Measurements from ENCODE around the gene CERT1. TPM values are rescaled to one million over a fixed set of nuclear protein-coding genes. Genes with fewer than 3 reads are reported as not detected.

Gene CERT1
- total RNA-seq, 1 donor, result 50.3 TPM

- Histone ChIP-seq H3K4me1 (ENCODE audit: insufficient read depth, low read length) (peaks cover 4% of the 10 kb centered on the region), H3K27ac (ENCODE audit: low read depth, low read length) (no peak overlapping the region), H3K27me3 (ENCODE audit: insufficient read depth, low read length) (no peaks in the 10 kb centered on the region), H4K20me1 (ENCODE audit: insufficient read depth, low read length) (no peaks in the 10 kb centered on the region), H2AFZ (ENCODE audit: low read length) (no peak overlapping the region), H3K4me2 (ENCODE audit: insufficient read depth, low read length) (no peak overlapping the region), H3K36me3 (ENCODE audit: insufficient read depth, low read length) (peaks cover 53% of the 10 kb centered on the region), H3K79me2 (ENCODE audit: insufficient read depth, low read length) (no peaks in the 10 kb centered on the region), H3K9me3 (ENCODE audit: low read depth, low read length) (no peaks in the 10 kb centered on the region), H3K4me3 (ENCODE audit: insufficient read depth, low read length) (no peak overlapping the region)
- TF ChIP-seq CTCF (IDR thresholded peaks at IDR 0.05; ENCODE audit: extremely low read depth, low read depth, low read length), result no peak
- DNase-seq (ENCODE audit: insufficient read length, low spot score, missing footprints), result no peak
These were observed 150.1 kb downstream of the CERT1 start for GRCh38 chr5:75361310-75361709.

GRCh38 chr5:75358117-75358516 lies 153.3 kb downstream of the CERT1 start:
- Histone ChIP-seq H3K79me2 (ENCODE audit: insufficient read depth, low read length) (no peaks in the 10 kb centered on the region), H3K9me3 (ENCODE audit: low read depth, low read length) (no peaks in the 10 kb centered on the region), H3K27ac (ENCODE audit: low read depth, low read length) (peak overlapping the region; percentile 8), H3K4me3 (ENCODE audit: insufficient read depth, low read length) (no peak overlapping the region), H3K27me3 (ENCODE audit: insufficient read depth, low read length) (no peaks in the 10 kb centered on the region), H3K4me2 (ENCODE audit: insufficient read depth, low read length) (no peak overlapping the region), H3K36me3 (ENCODE audit: insufficient read depth, low read length) (peaks cover 78% of the 10 kb centered on the region), H4K20me1 (ENCODE audit: insufficient read depth, low read length) (no peaks in the 10 kb centered on the region), H2AFZ (ENCODE audit: low read length) (no peak overlapping the region), H3K4me1 (ENCODE audit: insufficient read depth, low read length) (peaks cover 4% of the 10 kb centered on the region)
- no peak for DNase-seq (ENCODE audit: insufficient read length, low spot score, missing footprints)
- no peak for TF ChIP-seq CTCF (IDR thresholded peaks at IDR 0.05; ENCODE audit: extremely low read depth, low read depth, low read length)

GRCh38 chr5:75356719-75357118 lies 154.7 kb downstream of the CERT1 start:
- H2AFZ ChIP-seq (ENCODE audit: low read length), result no peak overlapping the region
- H3K27me3 ChIP-seq (ENCODE audit: insufficient read depth, low read length), result no peaks in the 10 kb centered on the region
- no peak overlapping the region for H3K27ac ChIP-seq (ENCODE audit: low read depth, low read length)
- no peaks in the 10 kb centered on the region for H3K9me3 ChIP-seq (ENCODE audit: low read depth, low read length)
- no peak overlapping the region for H3K4me3 ChIP-seq (ENCODE audit: insufficient read depth, low read length)
- no peak for TF ChIP-seq CTCF (IDR thresholded peaks at IDR 0.05; ENCODE audit: extremely low read depth, low read depth, low read length)
- H3K36me3 ChIP-seq (ENCODE audit: insufficient read depth, low read length), result peaks cover 78% of the 10 kb centered on the region
- no peak overlapping the region for H3K4me2 ChIP-seq (ENCODE audit: insufficient read depth, low read length)
- H3K79me2 ChIP-seq (ENCODE audit: insufficient read depth, low read length), result peaks cover 5% of the 10 kb centered on the region
- no peak for DNase-seq (ENCODE audit: insufficient read length, low spot score, missing footprints)
- H4K20me1 ChIP-seq (ENCODE audit: insufficient read depth, low read length), result no peaks in the 10 kb centered on the region
- H3K4me1 ChIP-seq (ENCODE audit: insufficient read depth, low read length), result peaks cover 4% of the 10 kb centered on the region

GRCh38 chr5:75355236-75355635 lies 156.2 kb downstream of the CERT1 start:
- no peak for TF ChIP-seq CTCF (IDR thresholded peaks at IDR 0.05; ENCODE audit: extremely low read depth, low read depth, low read length)
- H3K4me2 ChIP-seq (ENCODE audit: insufficient read depth, low read length), result no peak overlapping the region
- DNase-seq (ENCODE audit: insufficient read length, low spot score, missing footprints), result no peak
- H3K4me3 ChIP-seq (ENCODE audit: insufficient read depth, low read length), result no peak overlapping the region
- no peaks in the 10 kb centered on the region for H3K27me3 ChIP-seq (ENCODE audit: insufficient read depth, low read length)
- H4K20me1 ChIP-seq (ENCODE audit: insufficient read depth, low read length), result no peaks in the 10 kb centered on the region
- peaks cover 4% of the 10 kb centered on the region for H3K4me1 ChIP-seq (ENCODE audit: insufficient read depth, low read length)
- H3K79me2 ChIP-seq (ENCODE audit: insufficient read depth, low read length), result peaks cover 9% of the 10 kb centered on the region
- H2AFZ ChIP-seq (ENCODE audit: low read length), result no peak overlapping the region
- no peak overlapping the region for H3K27ac ChIP-seq (ENCODE audit: low read depth, low read length)
- no peaks in the 10 kb centered on the region for H3K9me3 ChIP-seq (ENCODE audit: low read depth, low read length)
- H3K36me3 ChIP-seq (ENCODE audit: insufficient read depth, low read length), result peaks cover 80% of the 10 kb centered on the region
